OCI-LY7 (cell line): ENCODE measurements around the gene ERC1.

Experiments used
- EZH2phosphoT487 ChIP-seq: fragments of 200-600 bp; sonication (generic); IDR thresholded peaks from 2 replicates; pipeline ENCODE4 v1.6.1; 2018; ENCODE audit warnings: low read depth, borderline replicate concordance, mild to moderate bottlenecking, mixed run types, antibody characterized with exemption, low read length, moderate library complexity, mixed read lengths
- TF ChIP-seq, protein P1 (sequence below): fragments of 200-600 bp; sonication (generic); conservative IDR thresholded peaks from 2 replicates; pipeline ENCODE4 v1.5.1; 2014; ENCODE audit warnings: mild to moderate bottlenecking, antibody characterized with exemption, low read length, moderate library complexity, mixed read lengths

DNA sequence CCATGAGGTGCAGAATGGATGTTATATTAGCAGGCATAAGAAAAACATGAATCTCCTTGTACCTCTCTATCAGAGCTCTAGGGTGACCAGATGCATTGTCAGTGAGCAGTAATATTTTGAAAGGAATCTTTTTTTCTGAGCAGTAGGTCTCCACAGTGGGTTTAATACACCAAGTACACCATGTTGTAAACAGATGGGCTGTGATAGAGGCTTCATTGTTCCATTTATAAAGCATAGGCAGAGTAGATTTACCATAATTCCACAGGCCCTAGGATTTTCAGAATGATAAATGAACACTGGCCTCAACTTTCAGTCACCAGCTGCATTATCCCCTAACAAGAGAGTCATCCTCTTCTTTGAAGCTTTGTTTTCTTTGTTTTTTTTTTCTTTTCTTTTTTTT lies 185.2 kb downstream of the ERC1 start:
- TF ChIP-seq, protein P1, sequence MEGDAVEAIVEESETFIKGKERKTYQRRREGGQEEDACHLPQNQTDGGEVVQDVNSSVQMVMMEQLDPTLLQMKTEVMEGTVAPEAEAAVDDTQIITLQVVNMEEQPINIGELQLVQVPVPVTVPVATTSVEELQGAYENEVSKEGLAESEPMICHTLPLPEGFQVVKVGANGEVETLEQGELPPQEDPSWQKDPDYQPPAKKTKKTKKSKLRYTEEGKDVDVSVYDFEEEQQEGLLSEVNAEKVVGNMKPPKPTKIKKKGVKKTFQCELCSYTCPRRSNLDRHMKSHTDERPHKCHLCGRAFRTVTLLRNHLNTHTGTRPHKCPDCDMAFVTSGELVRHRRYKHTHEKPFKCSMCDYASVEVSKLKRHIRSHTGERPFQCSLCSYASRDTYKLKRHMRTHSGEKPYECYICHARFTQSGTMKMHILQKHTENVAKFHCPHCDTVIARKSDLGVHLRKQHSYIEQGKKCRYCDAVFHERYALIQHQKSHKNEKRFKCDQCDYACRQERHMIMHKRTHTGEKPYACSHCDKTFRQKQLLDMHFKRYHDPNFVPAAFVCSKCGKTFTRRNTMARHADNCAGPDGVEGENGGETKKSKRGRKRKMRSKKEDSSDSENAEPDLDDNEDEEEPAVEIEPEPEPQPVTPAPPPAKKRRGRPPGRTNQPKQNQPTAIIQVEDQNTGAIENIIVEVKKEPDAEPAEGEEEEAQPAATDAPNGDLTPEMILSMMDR, result no peak
- TF ChIP-seq EZH2phosphoT487, result no peak
